PFSK-1 (cell line): ENCODE measurements around the gene BATF3.

Source experiments
- FOXP2 ChIP-seq: optimal IDR thresholded peaks from 2 replicates; pipeline ENCODE3; 2011; ENCODE audit warnings: borderline replicate concordance, control low read depth, inconsistent platforms; ENCODE audit not compliant: insufficient read depth; ENCODE audit errors: extremely low read length, extremely low read depth
- POLR2AphosphoS5 ChIP-seq: IDR thresholded peaks from 2 replicates; pipeline ENCODE4 v1.6.1; 2012; ENCODE audit warnings: low read depth, mild to moderate bottlenecking, control low read depth, low read length, moderate library complexity
- SIN3A ChIP-seq: IDR thresholded peaks from 2 replicates; pipeline ENCODE4 v1.6.1; 2012; ENCODE audit warnings: mild to moderate bottlenecking, low read length, moderate library complexity, borderline replicate concordance; ENCODE audit not compliant: insufficient read depth
- TAF1 ChIP-seq: IDR thresholded peaks from 2 replicates; pipeline ENCODE4 v1.6.1; 2012; ENCODE audit warnings: low read length, control low read depth, borderline replicate concordance; ENCODE audit not compliant: insufficient read depth
- TF ChIP-seq, protein P1 (sequence below), 2 experiments: IDR thresholded peaks; 2 replicates each; pipeline versions ENCODE4 v1.6.1 to v1.8.0; 2011 to 2012; ENCODE audit warnings: low read depth in 2 of 2, low read length in 2 of 2, control low read depth in 1 of 2, inconsistent platforms in 1 of 2, mild to moderate bottlenecking in 1 of 2, moderate library complexity in 1 of 2; ENCODE audit not compliant: insufficient read depth in 1 of 2

DNA sequence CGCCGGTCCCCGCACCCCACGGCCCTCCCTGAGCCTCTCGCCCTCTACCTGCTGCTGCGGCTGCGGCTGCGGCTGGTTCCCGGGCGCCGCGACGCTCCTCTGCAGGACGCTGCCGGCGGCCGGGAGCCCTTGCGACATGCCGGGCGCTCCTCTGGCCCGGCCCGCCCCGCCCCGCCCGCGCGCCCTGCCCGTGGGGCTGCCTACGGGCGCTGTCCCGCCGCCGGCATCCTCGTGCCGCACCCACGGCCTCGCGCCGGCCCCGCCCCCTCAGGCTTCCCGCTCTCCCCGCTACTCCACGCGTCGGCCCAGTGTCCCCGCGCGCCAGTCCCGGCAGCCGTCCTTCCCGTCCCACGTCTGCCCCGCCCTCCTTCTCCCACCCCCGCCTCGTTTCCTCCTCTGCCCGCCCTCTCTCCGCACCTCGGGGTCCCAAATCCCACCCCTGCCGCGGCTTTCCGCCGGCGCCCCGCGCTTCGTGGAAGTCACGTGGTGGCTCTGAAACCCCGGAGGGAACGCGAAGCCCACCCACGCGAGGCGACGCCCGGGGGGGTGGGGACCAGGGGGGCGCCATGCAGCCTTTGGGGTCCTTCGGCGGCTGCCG lies at the start of gene BATF3:
- TF ChIP-seq POLR2AphosphoS5 (no peak), TAF1 (no peak), SIN3A (no peak), FOXP2 (peak; percentile 19)
- TF ChIP-seq, protein P1, sequence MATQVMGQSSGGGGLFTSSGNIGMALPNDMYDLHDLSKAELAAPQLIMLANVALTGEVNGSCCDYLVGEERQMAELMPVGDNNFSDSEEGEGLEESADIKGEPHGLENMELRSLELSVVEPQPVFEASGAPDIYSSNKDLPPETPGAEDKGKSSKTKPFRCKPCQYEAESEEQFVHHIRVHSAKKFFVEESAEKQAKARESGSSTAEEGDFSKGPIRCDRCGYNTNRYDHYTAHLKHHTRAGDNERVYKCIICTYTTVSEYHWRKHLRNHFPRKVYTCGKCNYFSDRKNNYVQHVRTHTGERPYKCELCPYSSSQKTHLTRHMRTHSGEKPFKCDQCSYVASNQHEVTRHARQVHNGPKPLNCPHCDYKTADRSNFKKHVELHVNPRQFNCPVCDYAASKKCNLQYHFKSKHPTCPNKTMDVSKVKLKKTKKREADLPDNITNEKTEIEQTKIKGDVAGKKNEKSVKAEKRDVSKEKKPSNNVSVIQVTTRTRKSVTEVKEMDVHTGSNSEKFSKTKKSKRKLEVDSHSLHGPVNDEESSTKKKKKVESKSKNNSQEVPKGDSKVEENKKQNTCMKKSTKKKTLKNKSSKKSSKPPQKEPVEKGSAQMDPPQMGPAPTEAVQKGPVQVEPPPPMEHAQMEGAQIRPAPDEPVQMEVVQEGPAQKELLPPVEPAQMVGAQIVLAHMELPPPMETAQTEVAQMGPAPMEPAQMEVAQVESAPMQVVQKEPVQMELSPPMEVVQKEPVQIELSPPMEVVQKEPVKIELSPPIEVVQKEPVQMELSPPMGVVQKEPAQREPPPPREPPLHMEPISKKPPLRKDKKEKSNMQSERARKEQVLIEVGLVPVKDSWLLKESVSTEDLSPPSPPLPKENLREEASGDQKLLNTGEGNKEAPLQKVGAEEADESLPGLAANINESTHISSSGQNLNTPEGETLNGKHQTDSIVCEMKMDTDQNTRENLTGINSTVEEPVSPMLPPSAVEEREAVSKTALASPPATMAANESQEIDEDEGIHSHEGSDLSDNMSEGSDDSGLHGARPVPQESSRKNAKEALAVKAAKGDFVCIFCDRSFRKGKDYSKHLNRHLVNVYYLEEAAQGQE (IDR thresholded peaks at IDR 0.05; ENCODE audit: insufficient read depth in 1 of 2, low read depth in 2 of 2, low read length in 2 of 2): no peak
